ENCODE data around the gene ANKFY1.

DNA sequence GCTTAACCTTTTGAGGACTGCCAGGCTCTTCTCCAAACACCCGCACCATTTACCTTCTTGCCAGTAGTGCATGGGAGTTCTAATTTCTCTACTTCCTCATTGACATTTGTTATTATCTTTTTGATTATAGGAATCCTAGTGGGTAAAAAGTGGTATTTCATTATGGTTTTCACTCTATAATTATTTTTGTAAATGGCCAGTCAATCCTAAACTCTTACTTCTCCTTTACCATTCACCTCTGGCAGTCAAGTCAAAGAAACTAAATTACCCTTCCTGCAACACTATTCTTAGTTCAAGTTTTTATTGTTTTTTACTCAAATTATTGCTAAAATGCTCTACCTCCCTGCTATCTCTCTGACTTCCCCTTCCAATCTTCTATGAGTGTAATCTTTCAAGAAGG is 29.8 kb upstream of the ANKFY1 start:
- TF ChIP-seq, protein P1, sequence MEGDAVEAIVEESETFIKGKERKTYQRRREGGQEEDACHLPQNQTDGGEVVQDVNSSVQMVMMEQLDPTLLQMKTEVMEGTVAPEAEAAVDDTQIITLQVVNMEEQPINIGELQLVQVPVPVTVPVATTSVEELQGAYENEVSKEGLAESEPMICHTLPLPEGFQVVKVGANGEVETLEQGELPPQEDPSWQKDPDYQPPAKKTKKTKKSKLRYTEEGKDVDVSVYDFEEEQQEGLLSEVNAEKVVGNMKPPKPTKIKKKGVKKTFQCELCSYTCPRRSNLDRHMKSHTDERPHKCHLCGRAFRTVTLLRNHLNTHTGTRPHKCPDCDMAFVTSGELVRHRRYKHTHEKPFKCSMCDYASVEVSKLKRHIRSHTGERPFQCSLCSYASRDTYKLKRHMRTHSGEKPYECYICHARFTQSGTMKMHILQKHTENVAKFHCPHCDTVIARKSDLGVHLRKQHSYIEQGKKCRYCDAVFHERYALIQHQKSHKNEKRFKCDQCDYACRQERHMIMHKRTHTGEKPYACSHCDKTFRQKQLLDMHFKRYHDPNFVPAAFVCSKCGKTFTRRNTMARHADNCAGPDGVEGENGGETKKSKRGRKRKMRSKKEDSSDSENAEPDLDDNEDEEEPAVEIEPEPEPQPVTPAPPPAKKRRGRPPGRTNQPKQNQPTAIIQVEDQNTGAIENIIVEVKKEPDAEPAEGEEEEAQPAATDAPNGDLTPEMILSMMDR (IDR thresholded peaks at IDR 0.05 in 4 of 5, conservative IDR thresholded peaks at IDR 0.05 in 1 of 5): no peak
- TF ChIP-seq POLR2A (IDR thresholded peaks at IDR 0.05): no peak

Measured in gastrocnemius medialis (tissue), 4 donors.